LNCAP (cell line): ENCODE data around the gene PREPL.

Experiments used
- CTCF ChIP-seq: fragments of 450-650 bp; IDR thresholded peaks from 2 replicates; pipeline ENCODE4 v1.5.1; 2017; ENCODE audit warnings: mild to moderate bottlenecking

Gene PREPL

GRCh38 chr2:44372246-44372645 is 11.0 kb upstream of the PREPL start:
- no peak for TF ChIP-seq CTCF

- no peak for TF ChIP-seq CTCF
Measured at GRCh38 chr2:44371445-44371844, 10.2 kb upstream of the PREPL start.

GRCh38 chr2:44369392-44369791 is 8.1 kb upstream of the PREPL start:
- no peak for TF ChIP-seq CTCF

GRCh38 chr2:44367591-44367990 is 6.3 kb upstream of the PREPL start:
- no peak for TF ChIP-seq CTCF

GRCh38 chr2:44364604-44365003 is 3.3 kb upstream of the PREPL start:
- no peak for TF ChIP-seq CTCF

GRCh38 chr2:44362207-44363015 is 1.1 kb upstream of the PREPL start:
- TF ChIP-seq CTCF: no peak

GRCh38 chr2:44360749-44361329 is 455 bp downstream of the PREPL start:
- TF ChIP-seq CTCF: no peak
